GM12878 (cell line): ENCODE measurements around the gene PEX16.

Experiments
- CEBPZ ChIP-seq: fragments of 150-350 bp; IDR thresholded peaks from 2 replicates; pipeline ENCODE4 v1.6.1; 2016; ENCODE audit warnings: low read depth, low read length
- CTCF ChIP-seq, 3 experiments: IDR thresholded peaks in 2 of 3; conservative IDR thresholded peaks in 1 of 3; 2 replicates each; pipeline ENCODE4 v1.5.1; 2011; ENCODE audit warnings: low read depth in 3 of 3, low read length in 3 of 3, mild to moderate bottlenecking in 3 of 3, control low read depth in 2 of 3, moderate library complexity in 2 of 3, inconsistent platforms in 1 of 3, mixed read lengths in 1 of 3; ENCODE audit not compliant: control insufficient read depth in 2 of 3, insufficient read depth in 1 of 3; ENCODE audit errors: extremely low read depth in 1 of 3
- EZH2 ChIP-seq: IDR thresholded peaks from 2 replicates; pipeline ENCODE4 v1.6.1; 2012; ENCODE audit warnings: low read depth, mild to moderate bottlenecking, control low read depth, inconsistent platforms, low read length, borderline replicate concordance; ENCODE audit not compliant: control insufficient read depth
- GABPA ChIP-seq: IDR thresholded peaks from 2 replicates; pipeline ENCODE4 v1.6.1; 2014; ENCODE audit warnings: antibody characterized with exemption, low read depth, mild to moderate bottlenecking, inconsistent platforms
- HDAC2 ChIP-seq: fragments of 200-600 bp; sonication (generic); IDR thresholded peaks from 2 replicates; pipeline ENCODE4 v1.6.1; 2017
- MAX ChIP-seq: IDR thresholded peaks from 2 replicates; pipeline ENCODE4 v1.6.1; 2012; ENCODE audit warnings: low read depth, low read length, improper control_type of control experiment
- SIN3A ChIP-seq: IDR thresholded peaks from 2 replicates; pipeline ENCODE4 v1.6.1; 2012; ENCODE audit warnings: low read depth, low read length, improper control_type of control experiment
- SUZ12 ChIP-seq: fragments of 200-600 bp; sonication (generic); IDR thresholded peaks from one replicate; pipeline ENCODE4 v1.6.1; 2018; ENCODE audit warnings: antibody characterized with exemption, mild to moderate bottlenecking; ENCODE audit not compliant: unreplicated experiment
- TARDBP ChIP-seq: IDR thresholded peaks from 2 replicates; pipeline ENCODE4 v1.6.1; 2016; ENCODE audit warnings: borderline replicate concordance

GRCh38 chr11:45941285-45941684, 23.6 kb upstream of the PEX16 start:
- TF ChIP-seq CEBPZ (no peak), TARDBP (no peak), SUZ12 (no peak), CTCF (IDR thresholded peaks at IDR 0.05 in 2 of 3, conservative IDR thresholded peaks at IDR 0.05 in 1 of 3; ENCODE audit: control insufficient read depth in 2 of 3, extremely low read depth in 1 of 3, insufficient read depth in 1 of 3, low read depth in 3 of 3, low read length in 3 of 3) (no peak), SIN3A (no peak), GABPA (no peak), HDAC2 (no peak), EZH2 (no peak), MAX (no peak)
